OCI-LY7 (cell line): ENCODE results near the gene GRID2.

Experiments
- CTCF ChIP-seq: fragments of 200-600 bp; sonication (generic); conservative IDR thresholded peaks from 2 replicates; pipeline ENCODE4 v1.5.1; 2014; ENCODE audit warnings: mild to moderate bottlenecking, antibody characterized with exemption, low read length, moderate library complexity, mixed read lengths
- EZH2phosphoT487 ChIP-seq: fragments of 200-600 bp; sonication (generic); IDR thresholded peaks from 2 replicates; pipeline ENCODE4 v1.6.1; 2018; ENCODE audit warnings: low read depth, borderline replicate concordance, mild to moderate bottlenecking, mixed run types, antibody characterized with exemption, low read length, moderate library complexity, mixed read lengths

GRCh38 chr4:93437991-93438390, 1134.2 kb downstream of the GRID2 start:
- TF ChIP-seq CTCF (no peak), EZH2phosphoT487 (no peak)
